ENCODE results near the gene ZKSCAN5.

DNA sequence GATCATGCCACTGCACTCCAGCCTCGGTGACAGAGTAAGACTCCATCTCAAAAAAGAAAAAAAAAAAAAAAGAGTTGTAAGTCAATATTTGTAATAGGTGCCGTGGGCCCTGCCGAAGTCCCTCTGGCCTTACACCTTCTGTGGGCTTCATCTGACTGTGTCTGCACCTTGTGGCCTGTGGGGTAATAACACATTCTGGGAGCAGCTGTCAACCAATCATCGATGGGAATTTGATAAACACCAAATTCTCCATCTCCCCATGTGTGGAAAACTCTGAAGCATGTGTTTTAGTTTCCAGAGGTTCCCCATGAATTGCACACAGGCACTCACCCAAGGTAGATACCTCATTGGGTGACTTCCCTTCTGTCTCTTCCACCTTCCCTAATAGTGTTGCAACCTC lies 15.2 kb upstream of the ZKSCAN5 start:
- TF ChIP-seq, protein P1, sequence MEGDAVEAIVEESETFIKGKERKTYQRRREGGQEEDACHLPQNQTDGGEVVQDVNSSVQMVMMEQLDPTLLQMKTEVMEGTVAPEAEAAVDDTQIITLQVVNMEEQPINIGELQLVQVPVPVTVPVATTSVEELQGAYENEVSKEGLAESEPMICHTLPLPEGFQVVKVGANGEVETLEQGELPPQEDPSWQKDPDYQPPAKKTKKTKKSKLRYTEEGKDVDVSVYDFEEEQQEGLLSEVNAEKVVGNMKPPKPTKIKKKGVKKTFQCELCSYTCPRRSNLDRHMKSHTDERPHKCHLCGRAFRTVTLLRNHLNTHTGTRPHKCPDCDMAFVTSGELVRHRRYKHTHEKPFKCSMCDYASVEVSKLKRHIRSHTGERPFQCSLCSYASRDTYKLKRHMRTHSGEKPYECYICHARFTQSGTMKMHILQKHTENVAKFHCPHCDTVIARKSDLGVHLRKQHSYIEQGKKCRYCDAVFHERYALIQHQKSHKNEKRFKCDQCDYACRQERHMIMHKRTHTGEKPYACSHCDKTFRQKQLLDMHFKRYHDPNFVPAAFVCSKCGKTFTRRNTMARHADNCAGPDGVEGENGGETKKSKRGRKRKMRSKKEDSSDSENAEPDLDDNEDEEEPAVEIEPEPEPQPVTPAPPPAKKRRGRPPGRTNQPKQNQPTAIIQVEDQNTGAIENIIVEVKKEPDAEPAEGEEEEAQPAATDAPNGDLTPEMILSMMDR (IDR thresholded peaks at IDR 0.05; ENCODE audit: poor library complexity), result no peak
- TF ChIP-seq EZH2 (IDR thresholded peaks at IDR 0.05; ENCODE audit: borderline replicate concordance) (no peak), EZH2phosphoT487 (IDR thresholded peaks at IDR 0.05; ENCODE audit: low read depth, severe bottlenecking, unreplicated experiment) (no peak)

Data from hepatocyte (in vitro differentiated cells).